ENCODE data around the gene INKA2. TPM values are rescaled to one million over a fixed set of nuclear protein-coding genes. Genes with fewer than 3 reads are reported as not detected.

The INKA2 gene
- total RNA-seq, 1 experiment from 2014 or later = 12.3 TPM

GRCh38 chr1:111784273-111784901 is 45.2 kb upstream of the INKA2 start:
- H4K5ac ChIP-seq (ENCODE audit: insufficient read length, low read depth, low read length) = no peak overlapping the region
- no peak overlapping the region for H3K23ac ChIP-seq (ENCODE audit: insufficient read length, low read depth, low read length)
- TF ChIP-seq CTCF (conservative IDR thresholded peaks at IDR 0.05) = no peak
- H2AFZ ChIP-seq (ENCODE audit: low read length) = no peak overlapping the region
- no peaks in the 10 kb centered on the region for H3K79me1 ChIP-seq (ENCODE audit: insufficient read depth, low read depth, low read length, poor library complexity, severe bottlenecking)
- no peak overlapping the region for H2BK120ac ChIP-seq (ENCODE audit: low read depth, low read length, poor library complexity, severe bottlenecking)
- H2BK20ac ChIP-seq (ENCODE audit: low read depth, low read length, poor library complexity, severe bottlenecking) = peak overlapping the region; percentile 30
- H3K9me3 Mint-ChIP-seq = no peaks in the 10 kb centered on the region
- no peak overlapping the region for H4K91ac ChIP-seq (ENCODE audit: insufficient read length, low read depth, low read length)
- no peak overlapping the region for H2BK12ac ChIP-seq (ENCODE audit: insufficient read length, low read depth, low read length)
- no peak overlapping the region for H3K18ac ChIP-seq (ENCODE audit: insufficient read length, low read depth, low read length)
- no peaks in the 10 kb centered on the region; the same call in 1 of the 2 replicates for H3K27me3 ChIP-seq (ENCODE audit: insufficient read depth, low read length)
- no peak overlapping the region for H4K8ac ChIP-seq (replicated peaks; ENCODE audit: insufficient read length, low read depth, low read length)
- no peaks in the 10 kb centered on the region for H3K9me3 ChIP-seq (ENCODE audit: control insufficient read depth, low read depth, low read length)
- H4K20me1 ChIP-seq (ENCODE audit: control insufficient read depth, insufficient read depth, insufficient read length) = no peaks in the 10 kb centered on the region
- no peak overlapping the region for H3K9ac ChIP-seq (ENCODE audit: extremely low read depth, insufficient read length, low read length)
- H3K56ac ChIP-seq (ENCODE audit: insufficient read length, low read depth, low read length) = no peak overlapping the region
- no peak overlapping the region for H2BK15ac ChIP-seq (ENCODE audit: low read depth, low read length)
- no peak overlapping the region for H2AK5ac ChIP-seq (ENCODE audit: insufficient read length, low read length)
- no peak overlapping the region for H3K27ac Mint-ChIP-seq
- no peak overlapping the region for H3K27ac ChIP-seq (ENCODE audit: insufficient read length, low read depth, low read length)
- H3T11ph ChIP-seq (ENCODE audit: low read length) = no peak overlapping the region
- H3K4ac ChIP-seq (ENCODE audit: low read depth, low read length) = no peak overlapping the region
- no peaks in the 10 kb centered on the region for H3K27me3 Mint-ChIP-seq (ENCODE audit: low read depth)
- H3K4me2 ChIP-seq (ENCODE audit: insufficient read depth, insufficient read length, low read length) = no peak overlapping the region
- H3K14ac ChIP-seq (ENCODE audit: insufficient read depth, low read length) = no peak overlapping the region
- no peak overlapping the region for H3K4me3 Mint-ChIP-seq
- no peak for DNase-seq
- no peak overlapping the region for H2BK5ac ChIP-seq (ENCODE audit: insufficient read length, low read length)
- H3K36me3 Mint-ChIP-seq (ENCODE audit: insufficient read depth in 1 of 3, low read depth in 3 of 3) = no peaks in the 10 kb centered on the region
- no peaks in the 10 kb centered on the region for H3K23me2 ChIP-seq (ENCODE audit: insufficient read length, low read depth, low read length, poor library complexity, severe bottlenecking)
- no peaks in the 10 kb centered on the region; the same call in 1 of the 2 replicates for H3K79me2 ChIP-seq (ENCODE audit: insufficient read depth, low read length)
- H3K4me1 Mint-ChIP-seq = peaks cover 6 to 8% of the 10 kb centered on the region in 2 experiments
- H3K4me1 ChIP-seq (ENCODE audit: insufficient read depth, low read length) = peaks cover 2% of the 10 kb centered on the region; the same call in 1 of the 2 replicates
- WGBS (ENCODE audit: extremely low coverage, insufficient read length, low lambda C conversion rate) = no CpG with 5 or more reads among the region's 4 CpGs
